Measurements from ENCODE around the gene PKP4.

DNA sequence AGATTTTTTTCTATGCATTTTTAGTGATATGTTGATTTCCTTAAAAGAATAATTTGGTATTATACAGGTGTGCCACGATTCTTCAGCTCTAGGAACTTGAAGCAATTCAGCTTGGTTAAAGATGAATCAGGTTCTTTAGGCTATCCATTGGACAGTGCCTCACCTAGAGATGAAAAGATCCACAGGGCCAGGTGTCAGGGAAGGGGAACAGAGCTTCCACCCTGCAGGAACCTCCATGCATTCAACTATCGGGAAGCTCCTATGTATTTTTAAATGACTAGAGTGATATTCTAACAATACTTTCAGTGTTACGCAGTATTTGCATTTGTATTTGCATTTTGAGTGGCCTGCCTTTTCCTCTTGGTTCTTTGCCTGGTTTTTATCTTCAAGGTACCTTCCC lies 40.2 kb downstream of the PKP4 start:
- TF ChIP-seq, protein P1, sequence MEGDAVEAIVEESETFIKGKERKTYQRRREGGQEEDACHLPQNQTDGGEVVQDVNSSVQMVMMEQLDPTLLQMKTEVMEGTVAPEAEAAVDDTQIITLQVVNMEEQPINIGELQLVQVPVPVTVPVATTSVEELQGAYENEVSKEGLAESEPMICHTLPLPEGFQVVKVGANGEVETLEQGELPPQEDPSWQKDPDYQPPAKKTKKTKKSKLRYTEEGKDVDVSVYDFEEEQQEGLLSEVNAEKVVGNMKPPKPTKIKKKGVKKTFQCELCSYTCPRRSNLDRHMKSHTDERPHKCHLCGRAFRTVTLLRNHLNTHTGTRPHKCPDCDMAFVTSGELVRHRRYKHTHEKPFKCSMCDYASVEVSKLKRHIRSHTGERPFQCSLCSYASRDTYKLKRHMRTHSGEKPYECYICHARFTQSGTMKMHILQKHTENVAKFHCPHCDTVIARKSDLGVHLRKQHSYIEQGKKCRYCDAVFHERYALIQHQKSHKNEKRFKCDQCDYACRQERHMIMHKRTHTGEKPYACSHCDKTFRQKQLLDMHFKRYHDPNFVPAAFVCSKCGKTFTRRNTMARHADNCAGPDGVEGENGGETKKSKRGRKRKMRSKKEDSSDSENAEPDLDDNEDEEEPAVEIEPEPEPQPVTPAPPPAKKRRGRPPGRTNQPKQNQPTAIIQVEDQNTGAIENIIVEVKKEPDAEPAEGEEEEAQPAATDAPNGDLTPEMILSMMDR (IDR thresholded peaks at IDR 0.05), result no peak
- no peak for TF ChIP-seq POLR2A (IDR thresholded peaks at IDR 0.05)
